ENCODE data around the gene SLC6A2. TPM values are rescaled to one million over a fixed set of nuclear protein-coding genes. Genes with fewer than 3 reads are reported as not detected.

Gene SLC6A2
- total RNA-seq, 1 donor from 2014 or later = not detected

GRCh38 chr16:55623640-55624039, 32.1 kb upstream of the SLC6A2 start:
- H3K9me3 Mint-ChIP-seq = peaks cover 6% of the 10 kb centered on the region

GRCh38 chr16:55624696-55625095, 31.1 kb upstream of the SLC6A2 start:
- Histone ChIP-seq H3K9me3 (ENCODE audit: low read depth) (no peaks in the 10 kb centered on the region), H3F3A (ENCODE audit: low read depth) (no peaks in the 10 kb centered on the region), H3K4me1 (no peaks in the 10 kb centered on the region), H3K36me3 (no peaks in the 10 kb centered on the region), H3K4me3 (no peak overlapping the region), H2AFZ (replicated peaks) (no peak overlapping the region), H3K9ac (no peak overlapping the region), H3K27ac (no peak overlapping the region), H3K79me2 (ENCODE audit: low read depth) (no peaks in the 10 kb centered on the region), H3K4me2 (no peak overlapping the region), H4K20me1 (ENCODE audit: low read depth) (no peaks in the 10 kb centered on the region), H3K27me3 (no peaks in the 10 kb centered on the region)
- H3K4me1 Mint-ChIP-seq = no peaks in the 10 kb centered on the region
- no peak overlapping the region for H3K27ac Mint-ChIP-seq
- no peaks in the 10 kb centered on the region for H3K36me3 Mint-ChIP-seq
- no peak for TF ChIP-seq CTCF (IDR thresholded peaks at IDR 0.05)
- no peak for TF ChIP-seq EZH2 (IDR thresholded peaks at IDR 0.05)
- no peak for TF ChIP-seq EZH2phosphoT487 (IDR thresholded peaks at IDR 0.05)
- peaks cover 2% of the 10 kb centered on the region for H3K27me3 Mint-ChIP-seq (ENCODE audit: insufficient read depth, low read depth)
- no peak overlapping the region for H3K4me3 Mint-ChIP-seq
- DNase-seq (ENCODE audit: low spot score) = no peak
- H3K9me3 Mint-ChIP-seq = peaks cover 6% of the 10 kb centered on the region

More at GRCh38 chr16:55623640-55624039, 32.1 kb upstream of the SLC6A2 start:
- Histone ChIP-seq H3K4me1 (no peaks in the 10 kb centered on the region), H3K27me3 (no peaks in the 10 kb centered on the region), H3K79me2 (ENCODE audit: low read depth) (no peaks in the 10 kb centered on the region), H3F3A (ENCODE audit: low read depth) (no peaks in the 10 kb centered on the region), H3K4me2 (no peak overlapping the region), H3K4me3 (no peak overlapping the region), H3K9me3 (ENCODE audit: low read depth) (no peaks in the 10 kb centered on the region), H2AFZ (replicated peaks) (no peak overlapping the region), H4K20me1 (ENCODE audit: low read depth) (no peaks in the 10 kb centered on the region), H3K9ac (no peak overlapping the region), H3K27ac (no peak overlapping the region), H3K36me3 (no peaks in the 10 kb centered on the region)
- Mint-ChIP-seq H3K4me3 (no peak overlapping the region), H3K36me3 (no peaks in the 10 kb centered on the region), H3K27ac (no peak overlapping the region), H3K4me1 (no peaks in the 10 kb centered on the region), H3K27me3 (ENCODE audit: insufficient read depth, low read depth) (peaks cover 6% of the 10 kb centered on the region)
- TF ChIP-seq EZH2phosphoT487 (IDR thresholded peaks at IDR 0.05) (no peak), CTCF (IDR thresholded peaks at IDR 0.05) (no peak), EZH2 (IDR thresholded peaks at IDR 0.05) (no peak)
- DNase-seq (ENCODE audit: low spot score) = no peak

GRCh38 chr16:55625843-55626242, 29.9 kb upstream of the SLC6A2 start:
- no peaks in the 10 kb centered on the region for H3K4me1 ChIP-seq
- Mint-ChIP-seq H3K27me3 (ENCODE audit: insufficient read depth, low read depth) (peaks cover 2% of the 10 kb centered on the region), H3K9me3 (peaks cover 5% of the 10 kb centered on the region), H3K27ac (no peak overlapping the region), H3K4me1 (no peaks in the 10 kb centered on the region), H3K4me3 (no peak overlapping the region), H3K36me3 (no peaks in the 10 kb centered on the region)
- H3K27ac ChIP-seq = no peak overlapping the region
- H3K4me2 ChIP-seq = no peak overlapping the region
- H3K36me3 ChIP-seq = no peaks in the 10 kb centered on the region
- H3K27me3 ChIP-seq = no peaks in the 10 kb centered on the region
- DNase-seq (ENCODE audit: low spot score) = no peak
- no peaks in the 10 kb centered on the region for H3F3A ChIP-seq (ENCODE audit: low read depth)
- no peak overlapping the region for H3K4me3 ChIP-seq
- H3K79me2 ChIP-seq (ENCODE audit: low read depth) = no peaks in the 10 kb centered on the region
- no peaks in the 10 kb centered on the region for H3K9me3 ChIP-seq (ENCODE audit: low read depth)
- TF ChIP-seq CTCF (IDR thresholded peaks at IDR 0.05) = no peak
- TF ChIP-seq EZH2phosphoT487 (IDR thresholded peaks at IDR 0.05) = no peak
- TF ChIP-seq EZH2 (IDR thresholded peaks at IDR 0.05) = no peak
- H2AFZ ChIP-seq (replicated peaks) = no peak overlapping the region
- no peak overlapping the region for H3K9ac ChIP-seq
- no peaks in the 10 kb centered on the region for H4K20me1 ChIP-seq (ENCODE audit: low read depth)

All from neural progenitor cell (in vitro differentiated cells).